ENCODE results near the gene GPM6B. TPM values are rescaled to one million over a fixed set of nuclear protein-coding genes. Genes with fewer than 3 reads are reported as not detected.

Gene GPM6B
- total RNA-seq, 4 donors from 2014 or later: 44.0 to 82.4 (median 56.1) TPM

DNA sequence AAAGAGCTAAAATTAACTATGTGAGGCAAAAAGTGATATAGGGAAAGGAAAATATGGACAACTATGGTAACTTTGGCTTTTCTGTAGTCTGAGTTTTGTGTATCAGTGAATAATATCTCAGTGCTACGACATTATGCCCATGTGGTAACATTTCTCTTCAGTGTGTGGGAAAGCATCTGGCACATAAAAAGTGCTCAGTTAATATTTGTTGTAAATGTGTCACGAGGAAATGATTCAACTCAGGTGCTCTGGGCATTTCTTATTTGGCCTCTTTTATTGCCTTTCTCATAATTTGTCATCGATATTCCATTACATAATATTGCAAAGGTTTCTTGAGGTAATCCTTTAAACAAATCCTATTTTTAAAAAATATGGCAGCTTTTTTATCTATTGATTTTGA, 64.8 kb downstream of the GPM6B start:
- Histone ChIP-seq H3K4me1 (no peaks in the 10 kb centered on the region), H3K9me3 (no peaks in the 10 kb centered on the region), H3K4me3 (no peak overlapping the region), H3K27ac (no peak overlapping the region), H3K36me3 (peaks cover 0 to 23% of the 10 kb centered on the region in 2 donors), H3K27me3 (no peaks in the 10 kb centered on the region)
- WGBS, 2 donors (ENCODE audit: low coverage in 1 of 2): 69 to 92% methylated on average over 3 of the region's 3 CpGs
- TF ChIP-seq POLR2A (IDR thresholded peaks at IDR 0.05) (no peak), EP300 (IDR thresholded peaks at IDR 0.05) (no peak), POLR2AphosphoS5 (IDR thresholded peaks at IDR 0.05) (no peak)
- TF ChIP-seq, protein P1, sequence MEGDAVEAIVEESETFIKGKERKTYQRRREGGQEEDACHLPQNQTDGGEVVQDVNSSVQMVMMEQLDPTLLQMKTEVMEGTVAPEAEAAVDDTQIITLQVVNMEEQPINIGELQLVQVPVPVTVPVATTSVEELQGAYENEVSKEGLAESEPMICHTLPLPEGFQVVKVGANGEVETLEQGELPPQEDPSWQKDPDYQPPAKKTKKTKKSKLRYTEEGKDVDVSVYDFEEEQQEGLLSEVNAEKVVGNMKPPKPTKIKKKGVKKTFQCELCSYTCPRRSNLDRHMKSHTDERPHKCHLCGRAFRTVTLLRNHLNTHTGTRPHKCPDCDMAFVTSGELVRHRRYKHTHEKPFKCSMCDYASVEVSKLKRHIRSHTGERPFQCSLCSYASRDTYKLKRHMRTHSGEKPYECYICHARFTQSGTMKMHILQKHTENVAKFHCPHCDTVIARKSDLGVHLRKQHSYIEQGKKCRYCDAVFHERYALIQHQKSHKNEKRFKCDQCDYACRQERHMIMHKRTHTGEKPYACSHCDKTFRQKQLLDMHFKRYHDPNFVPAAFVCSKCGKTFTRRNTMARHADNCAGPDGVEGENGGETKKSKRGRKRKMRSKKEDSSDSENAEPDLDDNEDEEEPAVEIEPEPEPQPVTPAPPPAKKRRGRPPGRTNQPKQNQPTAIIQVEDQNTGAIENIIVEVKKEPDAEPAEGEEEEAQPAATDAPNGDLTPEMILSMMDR (IDR thresholded peaks at IDR 0.05): no peak
- no peak for ATAC-seq

DNA sequence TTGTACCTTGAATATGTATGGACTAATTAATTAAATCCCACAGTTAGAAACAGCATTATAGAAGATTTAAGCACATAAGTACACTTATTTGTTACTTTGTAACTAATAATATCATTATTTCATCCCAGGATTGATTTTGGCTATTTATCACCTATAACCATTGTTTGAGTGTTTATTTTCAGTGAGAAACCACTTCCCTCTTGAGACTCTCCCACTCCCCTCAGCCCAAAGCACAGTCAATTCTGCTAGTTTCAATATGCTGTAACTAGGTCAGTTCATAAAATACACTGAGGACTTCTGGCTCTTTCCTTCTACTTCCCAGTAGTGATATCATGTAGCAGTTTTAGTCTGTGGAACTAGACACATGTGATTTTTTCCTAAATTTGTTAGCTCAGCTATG, 66.1 kb downstream of the GPM6B start:
- Histone ChIP-seq H3K9me3 (no peaks in the 10 kb centered on the region), H3K27ac (no peak overlapping the region), H3K27me3 (no peaks in the 10 kb centered on the region), H3K36me3 (peaks cover 0 to 28% of the 10 kb centered on the region in 2 donors), H3K4me1 (no peaks in the 10 kb centered on the region), H3K4me3 (no peak overlapping the region)
- no peak for ATAC-seq
- TF ChIP-seq, protein P1 (IDR thresholded peaks at IDR 0.05): no peak
- TF ChIP-seq POLR2A (IDR thresholded peaks at IDR 0.05): no peak
- TF ChIP-seq POLR2AphosphoS5 (IDR thresholded peaks at IDR 0.05): no peak
- no peak for TF ChIP-seq EP300 (IDR thresholded peaks at IDR 0.05)

DNA sequence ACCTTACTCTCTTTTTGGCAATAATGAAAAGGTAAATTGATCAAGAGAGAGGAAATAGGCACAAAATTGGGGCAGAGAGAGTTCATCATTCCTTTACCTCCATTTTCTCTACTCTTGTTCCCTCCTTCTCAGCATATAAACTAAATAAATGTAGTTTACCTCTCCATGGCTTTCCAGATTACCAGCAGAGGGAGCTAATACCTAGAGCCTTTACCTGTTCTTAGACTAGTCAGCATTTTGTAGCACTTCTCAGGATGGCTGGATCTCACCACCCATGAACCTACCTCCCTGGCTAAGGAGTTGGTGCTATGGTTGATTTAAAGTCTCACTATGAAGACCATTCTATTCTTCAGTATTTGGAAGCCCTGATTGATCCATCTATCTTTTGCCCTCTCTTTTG, 66.7 kb downstream of the GPM6B start:
- TF ChIP-seq POLR2A (IDR thresholded peaks at IDR 0.05): no peak
- TF ChIP-seq EP300 (IDR thresholded peaks at IDR 0.05): no peak
- TF ChIP-seq, protein P1 (IDR thresholded peaks at IDR 0.05): peak in 2 of 4 experiments; percentile 35 to 67
- no peak overlapping the region for H3K27ac ChIP-seq
- H3K4me3 ChIP-seq: no peak overlapping the region
- no peaks in the 10 kb centered on the region for H3K27me3 ChIP-seq
- H3K36me3 ChIP-seq: peaks cover 0 to 33% of the 10 kb centered on the region in 2 donors
- no peaks in the 10 kb centered on the region for H3K9me3 ChIP-seq
- ATAC-seq: peak; percentile 50
- H3K4me1 ChIP-seq: no peaks in the 10 kb centered on the region

DNA sequence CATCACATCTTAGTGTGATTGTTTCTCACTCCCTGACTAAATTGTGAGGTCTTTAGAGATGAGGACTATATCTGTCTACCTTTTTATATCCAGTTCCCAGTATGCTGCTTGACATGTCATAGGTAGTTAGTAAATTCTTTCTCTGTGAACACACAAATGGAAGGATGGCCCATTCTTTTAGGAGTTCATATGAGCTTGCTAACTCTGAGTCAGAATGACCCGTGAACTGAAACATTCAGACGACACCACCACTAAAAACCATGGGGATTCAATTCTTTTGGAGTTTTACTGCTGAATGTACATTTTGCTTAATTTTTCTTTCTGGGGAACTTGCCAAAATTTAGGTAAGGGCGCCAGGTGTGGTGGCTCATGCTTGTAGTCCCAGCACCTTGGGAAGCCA, 68.4 kb downstream of the GPM6B start:
- Histone ChIP-seq H3K36me3 (peaks cover 0 to 31% of the 10 kb centered on the region in 2 donors), H3K27me3 (no peaks in the 10 kb centered on the region), H3K9me3 (no peaks in the 10 kb centered on the region), H3K27ac (no peak overlapping the region), H3K4me3 (no peak overlapping the region), H3K4me1 (no peaks in the 10 kb centered on the region)
- TF ChIP-seq POLR2A (IDR thresholded peaks at IDR 0.05) (no peak), POLR2AphosphoS5 (IDR thresholded peaks at IDR 0.05) (no peak), EP300 (IDR thresholded peaks at IDR 0.05) (no peak)
- TF ChIP-seq, protein P1 (IDR thresholded peaks at IDR 0.05): no peak
- ATAC-seq: no peak
- WGBS, 2 donors (ENCODE audit: low coverage in 1 of 2): 40 to 95% methylated on average over 1 to 3 of the region's 3 CpGs

GRCh38 chrX:13747836-13748235, 69.1 kb downstream of the GPM6B start:
- H3K9me3 ChIP-seq: no peaks in the 10 kb centered on the region
- peak; percentile 19 for ATAC-seq
- H3K36me3 ChIP-seq: peaks cover 0 to 31% of the 10 kb centered on the region in 2 donors
- 8 to 53% methylated on average over 2 of the region's 2 CpGs for WGBS, 2 donors (ENCODE audit: low coverage in 1 of 2)
- peaks cover 0 to 4% (median 0%) of the 10 kb centered on the region in 3 donors for H3K4me1 ChIP-seq
- no peak overlapping the region for H3K27ac ChIP-seq
- TF ChIP-seq EP300 (IDR thresholded peaks at IDR 0.05) (no peak), POLR2AphosphoS5 (IDR thresholded peaks at IDR 0.05) (no peak), POLR2A (IDR thresholded peaks at IDR 0.05) (no peak)
- TF ChIP-seq, protein P1 (IDR thresholded peaks at IDR 0.05): peak; percentile 24 to 41 (median 32)
- H3K27me3 ChIP-seq: no peaks in the 10 kb centered on the region
- no peak overlapping the region for H3K4me3 ChIP-seq

Measured in gastroesophageal sphincter (tissue), 4 donors.